Measurements from ENCODE around the gene IPCEF1.

The IPCEF1 gene

DNA sequence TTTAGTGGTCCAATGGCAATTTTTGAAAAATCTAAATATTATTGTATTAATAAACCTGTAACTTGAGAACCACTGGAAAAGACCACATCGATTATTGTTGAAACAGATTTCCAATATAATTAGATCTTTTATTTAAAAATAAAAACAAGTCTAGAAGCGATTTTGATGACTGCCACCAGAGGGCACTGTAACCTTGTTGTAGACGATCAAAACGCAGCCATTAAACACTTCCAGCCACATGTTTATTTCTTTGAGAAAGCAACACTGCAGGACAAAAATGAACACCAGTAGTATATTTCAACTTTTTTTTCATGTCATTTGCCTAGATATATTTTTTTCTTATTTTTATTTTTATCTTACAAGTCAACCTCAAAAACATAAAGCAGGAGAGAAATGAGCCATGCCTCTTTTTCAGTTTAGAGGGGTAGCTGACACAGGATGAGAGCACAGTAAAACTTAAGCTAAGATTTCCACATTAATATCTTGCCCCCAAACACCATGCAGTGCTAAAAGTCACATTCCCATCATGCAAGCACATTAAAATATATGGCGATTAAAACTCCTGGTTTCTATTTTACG is 202.1 kb downstream of the IPCEF1 start:
- no peak overlapping the region for H3K4me3 ChIP-seq (replicated peaks; ENCODE audit: low read depth, low read length)
- peak; percentile 88 for DNase-seq (ENCODE audit: low read depth)
- TF ChIP-seq CTCF (IDR thresholded peaks at IDR 0.05; ENCODE audit: low read length, missing control alignments) = peak; percentile 64

DNA sequence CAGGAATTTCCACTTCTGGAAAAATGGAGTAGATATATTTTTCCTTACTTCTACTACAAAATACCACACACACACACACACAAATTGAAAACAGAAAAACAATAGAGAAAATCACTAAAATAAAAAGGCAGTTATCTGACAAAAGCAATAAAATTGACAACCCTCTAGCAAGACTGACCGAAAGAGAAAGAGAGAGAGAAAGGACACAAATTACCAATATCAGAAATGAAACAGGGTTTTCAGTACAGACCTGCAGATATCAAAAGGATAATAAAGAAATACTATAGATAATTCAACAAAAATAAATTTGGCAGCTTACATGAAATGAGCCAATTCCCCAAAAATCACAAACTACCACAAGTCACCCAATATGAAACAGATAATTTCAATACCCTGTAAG is 212.8 kb downstream of the IPCEF1 start:
- DNase-seq (ENCODE audit: low read depth) = no peak
- TF ChIP-seq CTCF (IDR thresholded peaks at IDR 0.05; ENCODE audit: low read length, missing control alignments) = no peak
- no peak overlapping the region for H3K4me3 ChIP-seq (replicated peaks; ENCODE audit: low read depth, low read length)

- DNase-seq (ENCODE audit: low read depth) = no peak
- H3K4me3 ChIP-seq (replicated peaks; ENCODE audit: low read depth, low read length) = no peak overlapping the region
- TF ChIP-seq CTCF (IDR thresholded peaks at IDR 0.05; ENCODE audit: low read length, missing control alignments) = no peak
These were observed 215.9 kb downstream of the IPCEF1 start for GRCh38 chr6:154140743-154141142.

DNA sequence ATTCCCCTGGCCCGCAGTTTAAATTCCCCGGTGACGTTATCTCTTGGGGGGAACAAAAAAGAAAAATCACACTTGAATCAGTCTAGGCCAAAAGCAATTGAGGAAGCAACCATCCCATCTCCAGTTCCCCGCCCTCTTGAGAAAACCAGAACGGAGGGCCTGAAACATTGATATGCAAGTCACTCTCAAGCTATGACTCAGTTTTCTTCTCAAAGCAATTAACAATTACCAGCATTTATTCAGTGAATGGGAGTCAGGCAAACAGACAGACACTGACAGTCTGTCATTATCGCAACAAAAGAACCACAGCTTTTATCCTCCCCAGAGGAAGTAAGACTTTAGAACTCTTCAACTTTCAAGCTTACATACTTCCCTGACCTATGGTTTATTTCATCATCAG is 216.7 kb downstream of the IPCEF1 start:
- DNase-seq (ENCODE audit: low read depth) = no peak
- no peak overlapping the region for H3K4me3 ChIP-seq (replicated peaks; ENCODE audit: low read depth, low read length)
- no peak for TF ChIP-seq CTCF (IDR thresholded peaks at IDR 0.05; ENCODE audit: low read length, missing control alignments)

DNA sequence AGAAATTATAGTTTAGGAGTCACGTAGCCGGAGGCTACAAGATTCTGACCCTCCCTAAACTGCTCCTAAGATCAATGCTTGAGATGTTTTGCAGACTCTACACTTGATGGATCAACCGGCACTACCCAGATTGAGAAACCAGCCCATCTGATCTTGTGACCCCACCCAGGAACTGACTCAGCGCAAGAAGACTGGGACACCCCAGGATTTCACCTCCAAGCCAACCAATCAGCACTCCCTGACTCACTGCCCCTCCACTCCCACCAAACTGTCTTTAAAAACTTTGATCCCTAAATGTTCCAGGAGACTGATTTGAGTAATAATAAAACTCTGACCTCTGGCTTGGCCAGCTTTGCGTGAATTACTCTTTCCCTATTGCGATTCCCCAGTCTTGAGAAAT is 217.8 kb downstream of the IPCEF1 start:
- no peak for TF ChIP-seq CTCF (IDR thresholded peaks at IDR 0.05; ENCODE audit: low read length, missing control alignments)
- no peak for DNase-seq (ENCODE audit: low read depth)
- H3K4me3 ChIP-seq (replicated peaks; ENCODE audit: low read depth, low read length) = no peak overlapping the region

- no peak for TF ChIP-seq CTCF (IDR thresholded peaks at IDR 0.05; ENCODE audit: low read length, missing control alignments)
- no peak for DNase-seq (ENCODE audit: low read depth)
- H3K4me3 ChIP-seq (replicated peaks; ENCODE audit: low read depth, low read length) = no peak overlapping the region
These were observed 222.0 kb downstream of the IPCEF1 start for GRCh38 chr6:154134471-154135147.

DNA sequence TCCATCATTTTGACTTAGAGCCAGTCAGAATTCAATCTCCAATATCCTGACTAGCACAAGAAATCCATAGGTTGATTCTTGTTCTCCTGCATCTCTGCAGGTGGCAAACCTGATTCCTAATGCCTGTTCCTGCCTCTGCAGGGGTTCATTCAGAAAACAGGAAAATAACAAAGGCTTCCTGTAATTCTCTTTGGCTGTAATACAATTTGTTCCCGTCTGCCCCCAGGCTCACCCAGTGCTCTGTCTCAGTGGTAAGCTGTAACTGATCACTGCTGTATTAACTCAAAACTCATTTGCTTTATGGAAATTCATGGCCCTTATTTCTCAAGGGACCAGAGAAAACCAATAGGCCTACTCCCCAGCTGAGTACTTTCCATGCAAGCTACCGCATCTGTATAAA is 228.9 kb downstream of the IPCEF1 start:
- no peak overlapping the region for H3K4me3 ChIP-seq (replicated peaks; ENCODE audit: low read depth, low read length)
- DNase-seq (ENCODE audit: low read depth) = no peak
- no peak for TF ChIP-seq CTCF (IDR thresholded peaks at IDR 0.05; ENCODE audit: low read length, missing control alignments)
